ENCODE measurements around the gene CAV1.

The CAV1 gene

GRCh38 chr7:116525298-116525912 lies 569 bp downstream of the CAV1 start:
- TF ChIP-seq FOXM1 (IDR thresholded peaks at IDR 0.05; ENCODE audit: borderline replicate concordance, low read depth) (no peak), EP300 (IDR thresholded peaks at IDR 0.05; ENCODE audit: borderline replicate concordance) (no peak), ZBTB7A (IDR thresholded peaks at IDR 0.05; ENCODE audit: low read depth) (peak; percentile 46; the same call in 1 of the 2 replicates)

DNA sequence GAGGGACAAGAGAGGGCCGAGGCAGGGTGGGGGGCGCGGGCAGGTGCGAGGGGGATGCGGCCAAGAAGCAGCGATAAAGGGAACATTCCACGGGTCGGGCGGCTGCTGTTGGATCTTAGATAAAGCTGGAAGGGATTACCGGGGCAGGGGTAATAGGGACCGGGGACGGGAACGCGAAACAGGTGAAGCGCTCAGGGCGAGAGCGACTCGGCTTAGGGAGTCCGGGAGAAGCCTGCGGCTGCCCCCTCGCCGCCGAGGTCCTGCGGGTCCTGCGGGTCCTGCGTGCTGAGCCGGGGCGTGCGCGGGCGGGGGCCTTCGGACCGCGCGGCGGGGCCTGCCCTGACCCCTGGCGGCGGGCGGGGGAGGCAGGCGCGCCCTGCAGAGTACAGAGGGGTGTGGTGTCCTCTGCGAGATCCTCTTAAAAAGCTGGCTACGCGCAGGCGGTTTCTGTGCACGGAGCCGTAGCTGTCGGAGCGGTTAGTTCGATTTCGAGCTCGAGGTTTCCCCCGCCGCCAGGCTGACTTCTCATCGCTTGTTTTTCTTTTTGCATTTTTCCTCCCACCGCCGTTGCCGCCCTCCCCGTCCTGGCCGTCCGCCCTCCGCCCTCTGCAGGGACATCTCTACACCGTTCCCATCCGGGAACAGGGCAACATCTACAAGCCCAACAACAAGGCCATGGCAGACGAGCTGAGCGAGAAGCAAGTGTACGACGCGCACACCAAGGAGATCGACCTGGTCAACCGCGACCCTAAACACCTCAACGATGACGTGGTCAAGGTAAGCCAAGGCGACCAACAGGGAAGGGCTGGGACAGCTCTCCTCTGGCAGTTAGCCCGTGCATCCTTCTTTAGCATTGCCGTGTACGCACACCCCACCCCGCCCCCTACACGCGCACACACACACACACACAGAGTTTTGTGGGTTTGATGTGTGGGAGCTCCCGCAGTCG lies 1.4 kb downstream of the CAV1 start:
- TF ChIP-seq NFIC (IDR thresholded peaks at IDR 0.05), result no peak
- TF ChIP-seq REST (IDR thresholded peaks at IDR 0.05; ENCODE audit: low read depth), result no peak
- 0 out of 2 replicates have a peak, but pooled peaks have one; percentile 43 for TF ChIP-seq MAX (IDR thresholded peaks at IDR 0.05)
- TF ChIP-seq RAD21 (IDR thresholded peaks at IDR 0.05; ENCODE audit: low read depth), result peak; percentile 60; the same call in 1 of the 2 replicates
- TF ChIP-seq ZBTB7A (IDR thresholded peaks at IDR 0.05; ENCODE audit: low read depth), result peak; percentile 59; the same call in 1 of the 2 replicates
- no peak for TF ChIP-seq TCF12 (IDR thresholded peaks at IDR 0.05; ENCODE audit: low read depth)
- no peak for TF ChIP-seq TEAD4 (IDR thresholded peaks at IDR 0.05)

DNA sequence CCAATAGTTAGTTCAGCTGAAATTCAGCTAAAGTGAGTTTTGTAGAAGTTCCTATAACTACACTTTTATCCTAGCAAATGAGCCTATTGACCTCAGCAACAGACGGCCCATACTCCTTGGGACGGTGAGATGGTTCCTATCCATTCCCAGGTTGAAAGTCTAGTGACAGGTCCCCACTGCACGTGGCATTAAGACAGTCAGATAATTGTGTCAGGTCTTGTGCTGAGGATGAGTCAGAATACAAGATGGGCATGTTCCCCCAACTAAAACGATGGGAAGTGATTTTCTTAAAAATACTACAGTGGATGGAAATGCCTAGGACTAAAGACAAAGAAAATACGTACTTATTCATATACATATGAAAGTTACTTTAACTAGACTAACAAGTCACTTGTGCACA lies 2.1 kb downstream of the CAV1 start:
- no peak for TF ChIP-seq FOXM1 (IDR thresholded peaks at IDR 0.05; ENCODE audit: borderline replicate concordance, low read depth)
- TF ChIP-seq MAX (IDR thresholded peaks at IDR 0.05), result no peak
- no peak for TF ChIP-seq RAD21 (IDR thresholded peaks at IDR 0.05; ENCODE audit: low read depth)
- no peak for TF ChIP-seq TCF12 (IDR thresholded peaks at IDR 0.05; ENCODE audit: low read depth)
- no peak for TF ChIP-seq TAF1 (IDR thresholded peaks at IDR 0.05; ENCODE audit: low read depth)
- TF ChIP-seq EP300 (IDR thresholded peaks at IDR 0.05; ENCODE audit: borderline replicate concordance), result no peak
- TF ChIP-seq CEBPB (IDR thresholded peaks at IDR 0.05), result no peak
- no peak for TF ChIP-seq REST (IDR thresholded peaks at IDR 0.05; ENCODE audit: low read depth)
- no peak for TF ChIP-seq TEAD4 (IDR thresholded peaks at IDR 0.05)
- TF ChIP-seq YY1 (IDR thresholded peaks at IDR 0.05; ENCODE audit: low read depth), result no peak
- TF ChIP-seq, protein P1, sequence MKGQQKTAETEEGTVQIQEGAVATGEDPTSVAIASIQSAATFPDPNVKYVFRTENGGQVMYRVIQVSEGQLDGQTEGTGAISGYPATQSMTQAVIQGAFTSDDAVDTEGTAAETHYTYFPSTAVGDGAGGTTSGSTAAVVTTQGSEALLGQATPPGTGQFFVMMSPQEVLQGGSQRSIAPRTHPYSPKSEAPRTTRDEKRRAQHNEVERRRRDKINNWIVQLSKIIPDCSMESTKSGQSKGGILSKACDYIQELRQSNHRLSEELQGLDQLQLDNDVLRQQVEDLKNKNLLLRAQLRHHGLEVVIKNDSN (IDR thresholded peaks at IDR 0.05), result no peak

DNA sequence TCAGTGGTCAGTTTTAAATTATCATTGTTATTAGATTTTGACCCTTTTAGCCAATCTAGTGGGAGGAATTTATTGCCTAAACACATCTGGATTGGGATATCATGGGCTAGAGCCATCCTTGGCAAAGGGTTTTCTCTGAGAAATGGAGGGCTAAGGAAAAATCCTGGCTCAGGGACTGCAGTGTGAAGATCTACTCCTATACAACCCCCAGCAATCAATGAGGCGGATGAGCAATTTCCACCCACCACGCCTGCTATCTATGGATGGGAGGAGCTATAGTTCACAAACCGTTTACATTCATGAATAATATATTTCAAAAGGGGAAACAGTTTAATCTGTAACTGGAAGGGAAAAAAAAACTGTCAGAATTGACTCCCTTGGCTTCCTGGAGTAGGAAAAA lies 2.7 kb downstream of the CAV1 start:
- TF ChIP-seq TEAD4 (IDR thresholded peaks at IDR 0.05) (no peak), TAF1 (IDR thresholded peaks at IDR 0.05; ENCODE audit: low read depth) (no peak), CEBPB (IDR thresholded peaks at IDR 0.05) (no peak), CREB1 (IDR thresholded peaks at IDR 0.05; ENCODE audit: low read depth) (no peak), REST (IDR thresholded peaks at IDR 0.05; ENCODE audit: low read depth) (no peak)
